ENCODE data around the gene TKT.

DNA sequence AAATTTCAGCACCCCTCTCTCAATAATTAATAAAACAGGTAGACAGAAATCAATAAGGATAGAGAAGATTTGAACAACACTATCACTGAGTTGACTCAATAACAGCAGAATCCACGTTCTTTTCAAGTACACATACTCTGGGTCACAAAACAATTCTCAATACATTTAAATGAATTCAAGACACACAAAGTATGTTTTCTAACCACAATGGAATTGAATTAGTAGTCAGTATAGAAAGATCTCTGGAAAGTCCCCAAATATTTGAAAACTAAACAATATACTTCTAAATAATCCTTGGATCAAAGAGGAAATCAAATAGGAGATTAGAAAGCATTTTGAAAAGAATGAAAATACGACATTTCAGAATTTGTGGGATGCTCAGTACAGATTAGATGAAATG is 40.0 kb downstream of the TKT start:
- TF ChIP-seq CTCF (IDR thresholded peaks at IDR 0.05) (no peak), POLR2A (IDR thresholded peaks at IDR 0.05) (no peak)

Data from esophagus squamous epithelium (tissue), 4 donors.